HG02840 (cell line): ENCODE results near the gene GSTM2.
"Not testable (repeated sequence)": the region's sequence is repeated elsewhere in the genome, so short reads cannot be mapped to it uniquely, and the experiment has no call there.

ENCODE experiments used
- ATAC-seq: cut with Tn5 transposase; IDR thresholded peaks from one replicate; pipeline ENCODE4 v1.9.1; 2021; ENCODE audit warnings: mild to moderate bottlenecking, moderate library complexity, moderate number of reproducible peaks; ENCODE audit not compliant: unreplicated experiment, low FRiP score

Gene GSTM2

DNA sequence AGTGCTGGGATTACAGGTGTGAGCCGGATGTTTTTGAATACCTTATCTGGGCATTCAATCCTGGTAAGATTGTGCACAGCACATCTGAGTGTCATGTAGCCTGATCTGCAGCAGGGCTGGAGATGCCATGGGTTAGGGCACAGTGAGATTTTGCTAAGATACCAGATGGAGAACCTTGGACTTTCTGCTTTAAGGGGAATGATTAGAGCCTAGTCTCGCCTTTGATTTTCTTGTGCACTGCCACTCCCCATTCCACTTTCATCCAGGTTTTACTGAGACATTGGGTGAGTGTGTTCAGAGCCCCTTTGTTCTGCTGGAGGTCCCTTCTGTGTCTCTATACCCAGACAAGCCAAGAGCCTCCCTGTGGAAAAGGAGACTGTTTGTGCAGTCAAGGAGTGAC, 6.0 kb downstream of the GSTM2 start:
- ATAC-seq = not testable (repeated sequence)

DNA sequence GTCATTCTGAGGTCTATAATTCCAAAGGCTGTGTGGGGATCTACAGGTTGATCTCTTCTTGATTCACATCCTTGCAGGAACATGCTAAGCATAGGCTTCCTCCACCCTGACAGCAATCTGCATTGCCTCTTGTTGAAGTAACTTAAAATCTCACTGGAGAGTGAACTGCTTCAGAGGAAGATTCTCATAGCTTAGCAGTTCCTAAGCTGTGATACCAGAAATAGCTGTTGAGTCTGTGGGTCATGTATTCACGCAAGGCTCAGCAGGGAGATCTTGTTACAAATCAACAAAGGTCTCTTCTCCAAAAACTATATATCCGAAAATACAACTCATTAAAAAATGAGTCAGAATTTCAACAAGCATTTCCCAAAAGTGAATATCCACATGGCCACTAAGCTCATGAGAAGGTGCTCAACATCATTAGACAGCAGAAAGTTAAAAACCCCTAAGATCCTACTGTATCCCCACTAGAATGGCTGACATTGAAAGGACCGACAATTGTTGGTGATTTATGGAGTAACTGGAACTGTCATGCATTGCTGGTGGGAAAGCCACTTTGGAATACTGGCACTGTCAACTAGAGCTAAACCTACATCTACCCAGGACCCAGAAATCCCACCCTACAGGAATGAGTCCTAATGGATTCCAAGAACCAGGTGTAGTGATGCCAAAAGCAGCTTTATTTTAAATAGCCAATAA, 9.0 kb downstream of the GSTM2 start:
- ATAC-seq = not testable (repeated sequence)

DNA sequence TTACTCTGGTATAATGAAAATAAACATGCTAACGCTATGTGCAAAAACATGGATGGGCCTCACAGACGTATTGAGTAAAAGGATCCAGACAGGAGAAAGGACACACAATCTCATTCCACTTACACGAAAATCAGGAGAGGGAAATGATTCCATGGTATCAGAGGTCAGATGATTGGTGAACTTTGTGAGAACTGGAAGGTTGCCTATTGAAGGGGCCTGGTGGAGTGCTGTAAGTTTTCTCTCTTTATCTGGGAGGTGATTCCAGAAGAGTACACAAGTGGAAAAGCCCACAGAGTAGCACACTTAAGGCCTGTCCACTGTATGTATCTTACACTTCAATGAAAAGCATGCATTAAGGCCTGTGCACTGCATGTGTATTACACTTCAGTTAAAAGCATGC, 9.6 kb downstream of the GSTM2 start:
- no peak for ATAC-seq

- ATAC-seq = not testable (repeated sequence)
Measured at GRCh38 chr1:109678637-109679036, 10.8 kb downstream of the GSTM2 start.

DNA sequence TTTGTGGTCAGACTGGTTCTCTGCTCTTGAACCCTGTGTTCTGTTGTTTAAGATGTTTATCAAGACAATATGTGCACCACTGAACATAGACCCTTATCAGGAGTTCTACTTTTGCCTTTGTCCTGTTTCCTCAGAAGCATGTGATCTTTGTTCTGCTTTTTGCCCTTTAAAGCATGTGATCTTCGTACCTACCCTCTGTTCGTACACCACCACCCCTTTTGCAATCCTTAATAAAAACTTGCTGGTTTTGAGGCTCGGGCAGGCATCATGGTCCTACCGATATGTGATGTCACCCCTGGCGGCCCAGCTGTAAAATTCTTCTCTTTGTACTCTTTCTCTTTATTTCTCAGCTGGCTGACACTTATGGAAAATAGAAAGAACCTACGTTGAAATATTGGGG, 16.9 kb downstream of the GSTM2 start:
- ATAC-seq = not testable (repeated sequence)

- ATAC-seq = not testable (repeated sequence)
Measured at GRCh38 chr1:109685399-109685798, 17.5 kb downstream of the GSTM2 start.

- ATAC-seq = not testable (repeated sequence)
Measured at GRCh38 chr1:109685890-109686289, 18.0 kb downstream of the GSTM2 start.

- not testable (repeated sequence) for ATAC-seq
Measured at GRCh38 chr1:109687109-109687508, 19.3 kb downstream of the GSTM2 start.

DNA sequence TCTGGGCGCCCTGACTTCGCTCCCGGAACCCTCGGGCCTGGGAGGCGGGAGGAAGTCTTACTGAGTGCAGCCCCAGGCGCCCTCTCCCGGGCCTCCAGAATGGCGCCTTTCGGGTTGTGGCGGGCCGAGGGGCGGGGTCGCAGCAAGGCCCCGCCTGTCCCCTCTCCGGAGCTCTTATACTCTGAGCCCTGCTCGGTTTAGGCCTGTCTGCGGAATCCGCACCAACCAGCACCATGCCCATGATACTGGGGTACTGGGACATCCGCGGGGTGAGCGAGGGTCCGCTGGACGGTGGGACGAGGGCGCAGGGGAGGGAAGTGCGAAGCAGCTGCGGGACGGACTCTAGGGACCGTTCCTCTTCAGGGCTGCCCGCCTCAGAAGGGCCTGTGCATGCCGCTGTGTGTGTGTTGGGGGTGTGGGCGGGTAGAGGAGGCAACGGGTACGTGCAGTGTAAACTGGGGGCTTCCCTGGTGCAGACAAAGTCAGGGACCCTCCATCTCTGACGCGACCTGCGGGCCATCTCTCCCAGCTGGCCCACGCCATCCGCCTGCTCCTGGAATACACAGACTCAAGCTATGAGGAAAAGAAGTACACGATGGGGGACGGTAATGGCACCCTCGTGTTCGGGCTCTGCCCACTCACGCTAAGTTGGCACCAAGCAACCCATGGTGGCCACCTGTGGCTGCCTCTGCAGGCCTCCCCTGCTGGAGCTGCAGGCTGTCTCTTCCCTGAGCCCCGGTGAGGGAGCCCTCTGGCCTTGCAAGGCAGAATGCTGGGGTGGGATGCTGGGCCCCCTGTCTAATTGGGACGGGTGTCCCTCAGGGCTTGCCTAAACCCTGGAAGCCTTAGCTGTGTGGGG, 20.0 kb downstream of the GSTM2 start, which contains the start of gene GSTM1:
TSS of gene GSTM1 (plus strand) at position 177 of the 859 bp plus-strand sequence. CDS start at position 234, 57 bp downstream.
- ATAC-seq = peak; percentile 89

- ATAC-seq = no peak
Measured at GRCh38 chr1:109689844-109690405, 22.1 kb downstream of the GSTM2 start.

- no peak for ATAC-seq
Measured at GRCh38 chr1:109691759-109692158, 23.9 kb downstream of the GSTM2 start.

DNA sequence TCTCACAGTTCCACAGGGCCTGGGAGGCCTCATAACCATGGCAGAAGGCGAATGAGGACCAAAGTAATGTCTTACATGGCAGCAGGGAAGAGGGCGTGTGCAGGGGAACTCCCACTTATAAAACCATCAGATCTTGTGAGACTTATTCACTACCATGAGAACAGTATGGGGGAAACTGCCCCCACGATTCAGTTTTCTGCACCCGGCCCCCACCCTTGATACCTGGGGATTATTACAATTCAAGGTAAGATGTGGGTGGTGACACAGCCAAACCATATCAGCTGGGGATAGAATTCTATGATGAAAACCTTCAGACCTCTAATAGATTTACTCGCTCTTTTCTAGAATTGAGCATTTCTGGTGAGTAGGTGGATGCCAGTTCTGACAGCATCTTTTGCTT, 26.5 kb downstream of the GSTM2 start:
- ATAC-seq = not testable (repeated sequence)

GRCh38 chr1:109695138-109695537, 27.3 kb downstream of the GSTM2 start:
- ATAC-seq = not testable (repeated sequence)

DNA sequence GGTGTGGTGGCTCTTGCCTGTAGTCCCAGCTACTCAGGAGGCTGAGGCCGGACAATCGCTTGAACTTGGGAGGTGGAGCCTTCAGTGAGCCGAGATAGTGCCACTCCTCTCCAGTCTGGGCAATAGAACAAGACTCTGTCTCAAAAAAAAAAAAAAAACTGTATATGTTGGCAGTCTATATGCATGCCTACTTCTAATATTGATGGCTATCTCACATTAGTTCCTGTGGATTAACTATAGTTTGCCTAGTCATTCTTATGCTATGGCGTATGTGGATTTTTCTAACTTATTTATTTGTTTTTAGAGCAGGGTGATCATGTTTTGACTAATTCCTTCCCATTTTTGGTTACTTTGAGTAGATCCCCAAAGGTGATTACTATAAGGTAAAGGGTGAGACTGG, 29.2 kb downstream of the GSTM2 start:
- no peak for ATAC-seq

- ATAC-seq = not testable (repeated sequence)
Measured at GRCh38 chr1:109697861-109698260, 30.0 kb downstream of the GSTM2 start.

DNA sequence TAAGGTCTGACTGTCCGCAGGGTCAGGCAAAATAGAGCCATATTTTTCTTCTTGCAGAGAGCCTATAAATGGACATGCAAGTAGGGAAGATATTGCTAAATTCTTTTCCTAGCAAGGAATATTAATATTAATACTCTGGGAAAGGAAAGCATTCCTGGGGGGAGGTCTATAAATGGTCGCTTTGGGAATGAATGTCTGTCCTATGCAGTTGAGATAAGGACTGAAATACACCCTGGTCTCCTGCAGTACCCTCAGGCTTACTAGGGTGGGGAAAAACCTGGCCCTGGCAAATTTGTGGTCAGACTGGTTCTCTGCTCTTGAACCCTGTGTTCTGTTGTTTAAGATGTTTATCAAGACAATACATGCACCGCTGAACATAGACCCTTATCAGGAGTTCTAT, 35.1 kb downstream of the GSTM2 start:
- ATAC-seq = not testable (repeated sequence)

GRCh38 chr1:109704173-109704572, 36.3 kb downstream of the GSTM2 start:
- ATAC-seq = no peak

DNA sequence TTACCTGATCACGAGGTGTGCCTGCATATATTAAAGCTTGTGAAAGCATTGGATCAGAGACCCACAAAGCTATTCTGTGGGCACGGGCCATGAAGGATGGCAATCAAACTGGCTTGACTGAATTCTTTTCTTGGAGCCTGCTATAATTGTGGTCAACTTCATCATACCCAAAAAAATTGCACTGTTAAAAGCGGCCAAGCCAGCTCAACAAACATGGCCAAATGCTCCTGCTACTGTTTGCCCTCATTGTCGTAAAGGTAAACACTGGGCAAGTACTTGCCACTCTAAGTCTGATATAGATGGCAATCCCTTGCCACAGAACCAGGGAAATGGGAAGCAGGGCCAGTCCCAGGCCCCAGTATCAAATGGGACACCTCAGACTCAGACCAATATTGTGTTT, 37.6 kb downstream of the GSTM2 start:
- no peak for ATAC-seq

- not testable (repeated sequence) for ATAC-seq
Measured at GRCh38 chr1:109708949-109709348, 41.1 kb downstream of the GSTM2 start.

GRCh38 chr1:109709822-109710221, 42.0 kb downstream of the GSTM2 start:
- ATAC-seq = not testable (repeated sequence)
